Glutamatergic neuron (in vitro differentiated cells): Measurements from ENCODE around the gene OR2G2. TPM values are rescaled to one million over a fixed set of nuclear protein-coding genes. Genes with fewer than 3 reads are reported as not detected.

Experiments used
- DNase-seq: peaks from one replicate; pipeline ENCODE4 v3.0.0; 2022
- H3K27ac Mint-ChIP-seq: one replicate; pipeline ENCODE4 v1.8.0; 2020; ENCODE audit warnings: mild to moderate bottlenecking, mixed read lengths, inconsistent platforms; ENCODE audit not compliant: unreplicated experiment
- H3K27me3 Mint-ChIP-seq: one replicate; pipeline ENCODE4 v1.8.0; 2020; ENCODE audit warnings: mild to moderate bottlenecking, moderate library complexity, mixed read lengths, inconsistent platforms; ENCODE audit not compliant: unreplicated experiment
- H3K36me3 Mint-ChIP-seq: one replicate; pipeline ENCODE4 v1.8.0; 2020; ENCODE audit warnings: mild to moderate bottlenecking, mixed read lengths, inconsistent platforms; ENCODE audit not compliant: unreplicated experiment
- H3K4me1 Mint-ChIP-seq: one replicate; pipeline ENCODE4 v1.8.0; 2020; ENCODE audit warnings: mild to moderate bottlenecking, low read depth, mixed read lengths, inconsistent platforms; ENCODE audit not compliant: unreplicated experiment
- H3K4me3 Mint-ChIP-seq: one replicate; pipeline ENCODE4 v1.8.0; 2020; ENCODE audit warnings: mild to moderate bottlenecking, mixed read lengths, inconsistent platforms; ENCODE audit not compliant: unreplicated experiment
- H3K9me3 Mint-ChIP-seq: one replicate; pipeline ENCODE4 v1.8.0; 2020; ENCODE audit warnings: mild to moderate bottlenecking, moderate library complexity, mixed read lengths, inconsistent platforms; ENCODE audit not compliant: unreplicated experiment
- CTCF ChIP-seq: fragments of 200-600 bp; sonication (generic); IDR thresholded peaks from one replicate; pipeline ENCODE4 v1.5.0; 2021; ENCODE audit not compliant: partially characterized antibody, unreplicated experiment
- total RNA-seq: library from RNA; stranded (reverse); fragmentation: NEBNext Ultra II Directional; extraction: Animal tissue kit (Norgen Biotek cat#: 25700); gene quantifications from one replicate; pipeline ENCODE4 v1.2.1, GENCODE V29; 2021; ENCODE audit not compliant: unreplicated experiment

OR2G2 gene
- total RNA-seq, 1 donor from 2014 or later = not detected

GRCh38 chr1:247578946-247579460, 9.2 kb upstream of the OR2G2 start:
- no peaks in the 10 kb centered on the region for H3K27me3 Mint-ChIP-seq
- H3K36me3 Mint-ChIP-seq = no peaks in the 10 kb centered on the region
- no peak overlapping the region for H3K4me3 Mint-ChIP-seq
- no peaks in the 10 kb centered on the region for H3K9me3 Mint-ChIP-seq
- TF ChIP-seq CTCF = no peak
- no peaks in the 10 kb centered on the region for H3K4me1 Mint-ChIP-seq
- H3K27ac Mint-ChIP-seq = no peak overlapping the region
- no peak for DNase-seq

GRCh38 chr1:247605286-247605685, 17.1 kb downstream of the OR2G2 start, which contains the start of gene OR2G3:
TSS of gene OR2G3 (plus strand) at chr1:247605586. CDS start at chr1:247605586, 0 bp downstream.
- DNase-seq = no peak
- H3K36me3 Mint-ChIP-seq = no peaks in the 10 kb centered on the region
- peaks cover 2% of the 10 kb centered on the region for H3K27me3 Mint-ChIP-seq
- H3K4me1 Mint-ChIP-seq = no peaks in the 10 kb centered on the region
- no peaks in the 10 kb centered on the region for H3K9me3 Mint-ChIP-seq
- no peak for TF ChIP-seq CTCF
- H3K4me3 Mint-ChIP-seq = no peak within 1 kb of the TSS
- no peak within 1 kb of the TSS for H3K27ac Mint-ChIP-seq

GRCh38 chr1:247613405-247613804, 25.2 kb downstream of the OR2G2 start:
- H3K4me3 Mint-ChIP-seq = no peak overlapping the region
- H3K9me3 Mint-ChIP-seq = peaks cover 2% of the 10 kb centered on the region
- no peaks in the 10 kb centered on the region for H3K36me3 Mint-ChIP-seq
- H3K27ac Mint-ChIP-seq = no peak overlapping the region
- DNase-seq = no peak
- no peak for TF ChIP-seq CTCF
- no peaks in the 10 kb centered on the region for H3K4me1 Mint-ChIP-seq
- peaks cover 2% of the 10 kb centered on the region for H3K27me3 Mint-ChIP-seq

GRCh38 chr1:247614625-247615024, 26.5 kb downstream of the OR2G2 start:
- DNase-seq = no peak
- Mint-ChIP-seq H3K27ac (no peak overlapping the region), H3K36me3 (no peaks in the 10 kb centered on the region), H3K4me3 (no peak overlapping the region), H3K27me3 (peaks cover 2% of the 10 kb centered on the region), H3K4me1 (no peaks in the 10 kb centered on the region), H3K9me3 (peaks cover 2% of the 10 kb centered on the region)
- no peak for TF ChIP-seq CTCF

GRCh38 chr1:247627951-247628350, 39.8 kb downstream of the OR2G2 start:
- Mint-ChIP-seq H3K4me1 (no peaks in the 10 kb centered on the region), H3K27me3 (peaks cover 5% of the 10 kb centered on the region), H3K4me3 (no peak overlapping the region), H3K9me3 (peaks cover 2% of the 10 kb centered on the region), H3K27ac (no peak overlapping the region), H3K36me3 (no peaks in the 10 kb centered on the region)
- DNase-seq = no peak
- no peak for TF ChIP-seq CTCF
